VCaP (cell line): ENCODE results near the gene IFT172.
"Not testable (repeated sequence)": the region's sequence is repeated elsewhere in the genome, so short reads cannot be mapped to it uniquely, and the experiment has no call there.

Experiments
- H3K27ac ChIP-seq: fragments of 450-650 bp; 2 replicates; pipeline ENCODE4 v1.5.1; 2017
- TF ChIP-seq, protein P1 (sequence below): fragments of 450-650 bp; conservative IDR thresholded peaks from 2 replicates; pipeline ENCODE4 v1.5.1; 2017; ENCODE audit warnings: mild to moderate bottlenecking, moderate library complexity

IFT172 gene

DNA sequence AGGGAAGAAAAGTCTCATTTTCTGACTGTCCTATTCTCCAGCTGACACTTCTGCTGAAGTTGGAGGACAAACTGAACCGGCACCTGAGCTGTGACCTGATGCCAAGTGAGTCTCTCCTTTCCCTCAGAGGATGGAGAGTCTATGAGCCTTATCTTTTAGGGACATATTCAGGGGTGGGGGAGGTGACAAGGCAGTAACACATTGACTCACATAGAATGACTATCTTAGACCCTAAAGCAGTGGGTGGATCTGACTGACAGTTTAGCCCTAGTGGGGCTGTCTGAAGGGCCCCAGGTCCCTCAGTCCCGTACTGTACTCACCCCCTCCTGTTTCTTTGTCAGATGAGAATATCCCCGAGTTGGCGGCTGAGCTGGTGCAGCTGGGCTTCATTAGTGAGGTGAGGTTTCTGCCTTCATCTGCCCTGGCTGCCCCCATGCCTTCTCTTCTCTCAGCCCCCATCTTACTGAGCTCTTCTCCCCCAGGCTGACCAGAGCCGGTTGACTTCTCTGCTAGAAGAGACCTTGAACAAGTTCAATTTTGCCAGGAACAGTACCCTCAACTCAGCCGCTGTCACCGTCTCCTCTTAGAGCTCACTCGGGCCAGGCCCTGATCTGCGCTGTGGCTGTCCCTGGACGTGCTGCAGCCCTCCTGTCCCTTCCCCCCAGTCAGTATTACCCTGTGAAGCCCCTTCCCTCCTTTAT is 48.2 kb downstream of the IFT172 start:
- H3K27ac ChIP-seq, result peak overlapping the region; percentile 72; the same call in 1 of the 2 replicates
- TF ChIP-seq, protein P1, sequence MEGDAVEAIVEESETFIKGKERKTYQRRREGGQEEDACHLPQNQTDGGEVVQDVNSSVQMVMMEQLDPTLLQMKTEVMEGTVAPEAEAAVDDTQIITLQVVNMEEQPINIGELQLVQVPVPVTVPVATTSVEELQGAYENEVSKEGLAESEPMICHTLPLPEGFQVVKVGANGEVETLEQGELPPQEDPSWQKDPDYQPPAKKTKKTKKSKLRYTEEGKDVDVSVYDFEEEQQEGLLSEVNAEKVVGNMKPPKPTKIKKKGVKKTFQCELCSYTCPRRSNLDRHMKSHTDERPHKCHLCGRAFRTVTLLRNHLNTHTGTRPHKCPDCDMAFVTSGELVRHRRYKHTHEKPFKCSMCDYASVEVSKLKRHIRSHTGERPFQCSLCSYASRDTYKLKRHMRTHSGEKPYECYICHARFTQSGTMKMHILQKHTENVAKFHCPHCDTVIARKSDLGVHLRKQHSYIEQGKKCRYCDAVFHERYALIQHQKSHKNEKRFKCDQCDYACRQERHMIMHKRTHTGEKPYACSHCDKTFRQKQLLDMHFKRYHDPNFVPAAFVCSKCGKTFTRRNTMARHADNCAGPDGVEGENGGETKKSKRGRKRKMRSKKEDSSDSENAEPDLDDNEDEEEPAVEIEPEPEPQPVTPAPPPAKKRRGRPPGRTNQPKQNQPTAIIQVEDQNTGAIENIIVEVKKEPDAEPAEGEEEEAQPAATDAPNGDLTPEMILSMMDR, result no peak

DNA sequence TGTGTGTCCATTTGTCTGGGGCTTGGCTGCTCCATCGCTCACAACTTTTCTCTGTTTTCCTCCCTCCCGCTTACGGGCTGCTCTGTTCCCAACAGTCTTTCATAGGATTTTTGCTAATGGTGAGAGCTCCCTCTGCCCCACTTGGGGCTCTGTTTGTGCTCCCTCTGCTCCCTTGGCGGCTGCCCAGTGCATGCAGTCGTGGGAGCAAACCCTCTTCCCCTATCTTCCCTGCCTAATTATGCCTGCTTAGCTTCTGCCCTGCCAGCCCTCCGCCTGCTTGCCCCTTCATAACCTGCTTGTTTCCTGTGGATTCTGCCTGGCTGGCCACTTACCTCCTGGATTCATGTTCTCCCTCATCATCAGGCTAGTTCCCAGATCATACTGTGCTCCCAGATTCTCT is 53.9 kb downstream of the IFT172 start:
- H3K27ac ChIP-seq, result no peak overlapping the region
- TF ChIP-seq, protein P1, result no peak

DNA sequence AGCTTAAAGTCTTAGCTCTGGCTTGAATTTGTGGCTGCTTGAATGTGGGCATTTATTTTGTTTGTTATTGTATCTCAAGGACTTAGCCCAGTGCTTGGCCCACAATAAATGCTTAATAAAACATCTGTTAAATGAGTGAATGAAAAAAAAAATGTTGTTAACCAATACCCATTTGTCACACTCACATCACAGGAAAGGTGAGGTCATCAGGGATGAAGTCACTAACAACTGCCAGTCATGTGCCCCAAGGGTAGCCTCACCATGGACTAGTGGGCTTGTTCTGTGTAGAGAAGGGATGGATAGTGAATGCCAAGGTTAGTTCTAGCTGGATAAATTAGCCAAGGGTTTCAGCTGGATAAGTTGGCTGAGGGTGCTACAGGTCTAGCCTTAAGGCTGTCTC is 58.1 kb downstream of the IFT172 start:
- H3K27ac ChIP-seq, result peak overlapping the region; percentile 89
- TF ChIP-seq, protein P1, result no peak

DNA sequence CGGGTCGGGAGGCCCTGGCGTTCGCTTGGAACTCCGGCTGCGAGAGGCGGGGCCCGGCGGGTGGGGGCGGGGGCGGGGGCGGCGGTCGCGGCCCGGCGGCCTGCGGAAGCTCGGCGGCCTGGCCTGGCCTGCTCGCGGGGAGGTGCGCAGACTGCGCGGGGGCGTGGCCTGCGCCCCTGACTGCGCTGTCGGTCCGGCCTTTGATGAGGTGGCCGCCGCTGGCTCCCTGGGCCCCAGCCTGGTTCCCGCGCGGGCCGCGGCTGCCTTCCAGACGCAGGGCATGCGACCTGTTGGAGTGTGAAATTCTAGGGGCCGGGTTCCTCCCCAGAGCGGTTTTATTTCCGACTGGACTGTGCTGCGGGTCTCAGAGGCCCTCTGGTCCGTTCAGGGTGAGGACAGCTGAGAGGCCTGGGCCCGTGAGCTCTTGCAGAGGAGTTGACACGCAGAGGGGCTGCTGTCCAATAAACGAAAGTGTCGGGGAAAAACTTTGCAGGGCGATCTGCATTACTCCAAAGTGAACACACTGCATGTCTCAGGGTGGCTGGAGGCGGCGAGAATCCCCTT is 60.5 kb downstream of the IFT172 start:
- peak overlapping the region; percentile 89 for H3K27ac ChIP-seq
- TF ChIP-seq, protein P1, result no peak

DNA sequence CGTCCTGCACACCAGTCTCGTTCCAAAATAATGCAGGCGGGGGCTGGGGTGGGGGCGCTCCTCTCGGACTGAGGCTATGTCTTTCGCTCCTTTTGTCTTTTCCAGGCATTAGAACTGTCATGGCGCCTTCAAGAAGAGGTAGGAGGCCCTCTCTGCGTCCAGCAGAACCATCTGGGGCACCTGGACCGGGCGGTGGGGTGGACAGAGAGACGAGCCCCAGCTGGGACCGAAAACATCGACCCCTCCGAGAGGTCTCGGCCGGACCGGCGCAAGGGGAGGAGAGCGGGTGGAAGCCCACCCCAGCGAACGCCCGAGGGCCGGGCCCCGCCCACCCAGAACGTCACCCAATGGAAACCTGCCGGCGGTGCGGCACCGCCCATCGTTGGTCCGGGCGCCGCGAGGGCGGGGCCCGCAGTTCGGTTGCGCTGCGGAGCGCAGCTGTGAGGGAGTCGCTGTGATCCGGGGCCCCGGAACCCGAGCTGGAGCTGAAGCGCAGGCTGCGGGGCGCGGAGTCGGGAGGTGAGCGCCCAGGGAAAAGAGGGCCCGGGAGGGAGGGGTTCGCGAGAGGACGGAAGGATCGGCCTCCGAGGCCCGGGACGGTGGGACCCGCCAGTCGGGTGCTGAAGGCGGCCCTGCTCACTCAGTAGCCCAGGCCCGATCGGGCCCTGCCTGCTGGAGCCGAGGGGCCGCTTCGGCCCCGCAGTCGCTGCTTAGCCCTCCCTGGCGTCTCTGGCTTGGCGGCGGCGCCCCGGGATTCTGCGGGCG is 61.1 kb downstream of the IFT172 start, which contains the start of gene NRBP1:
TSS of gene NRBP1 (plus strand) at position 419 of the 765 bp plus-strand sequence. CDS start 4,643 bp downstream, outside the sequence.
- peak within 1 kb of the TSS; percentile 89 for H3K27ac ChIP-seq
- TF ChIP-seq, protein P1, result no peak

DNA sequence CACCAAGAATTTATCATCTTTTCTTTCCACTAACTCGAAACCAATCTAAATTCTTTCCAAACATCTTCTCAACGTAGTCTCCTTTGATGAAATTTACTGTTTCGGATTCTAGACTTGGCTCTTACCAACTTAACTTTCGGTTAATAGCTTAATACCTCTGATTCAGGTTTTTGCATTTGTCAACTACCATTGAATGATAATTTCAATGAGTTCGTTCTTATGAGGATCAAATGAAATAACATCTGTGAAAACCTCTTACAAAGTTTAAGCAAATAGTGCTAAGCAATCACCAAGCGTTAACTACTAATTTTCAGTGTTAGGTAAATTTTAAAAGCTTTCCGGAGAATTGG is 61.7 kb downstream of the IFT172 start:
- TF ChIP-seq, protein P1, result no peak
- H3K27ac ChIP-seq, result peak overlapping the region; percentile 89

DNA sequence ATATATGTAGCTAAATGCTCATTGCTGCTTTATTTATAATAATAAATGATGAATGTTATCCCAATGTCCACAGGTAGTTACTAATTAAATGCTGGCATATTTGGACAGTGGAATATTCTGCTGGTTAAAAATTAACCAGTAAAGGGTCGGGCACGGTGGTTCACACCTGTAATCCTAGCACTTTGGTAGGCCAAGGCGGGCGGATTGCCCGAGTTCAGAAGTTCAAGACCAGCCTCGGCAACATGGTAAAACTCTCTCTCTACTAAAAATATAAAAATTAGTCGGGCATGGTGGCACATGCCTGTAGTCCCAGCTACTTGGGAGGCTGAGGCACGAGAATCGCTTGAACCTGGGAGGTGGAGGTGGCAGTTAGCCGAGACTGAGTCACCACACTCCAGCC is 64.5 kb downstream of the IFT172 start:
- H3K27ac ChIP-seq, result not testable (repeated sequence)
